ENCODE results near the gene PXDN.

DNA sequence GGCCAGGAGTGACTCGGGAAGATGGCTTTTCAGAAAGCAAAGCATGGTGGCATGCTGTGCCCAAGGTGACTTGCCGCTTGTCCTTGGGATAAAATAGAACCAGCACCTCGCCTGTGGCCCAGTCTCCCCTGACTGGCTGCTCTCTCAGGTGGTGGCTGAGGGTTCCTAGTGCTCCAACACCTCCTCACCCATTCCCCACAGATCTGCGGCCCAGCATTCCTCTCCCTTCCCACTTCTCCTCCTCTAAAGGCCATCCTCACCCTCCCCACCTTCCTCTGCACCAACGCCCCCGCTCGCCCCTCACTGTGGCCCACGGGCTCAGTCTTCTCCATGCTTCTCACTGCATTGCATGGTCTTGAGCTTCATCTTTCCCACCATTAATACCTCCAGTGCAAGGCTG is 132.4 kb downstream of the PXDN start:
- TF ChIP-seq, protein P1, sequence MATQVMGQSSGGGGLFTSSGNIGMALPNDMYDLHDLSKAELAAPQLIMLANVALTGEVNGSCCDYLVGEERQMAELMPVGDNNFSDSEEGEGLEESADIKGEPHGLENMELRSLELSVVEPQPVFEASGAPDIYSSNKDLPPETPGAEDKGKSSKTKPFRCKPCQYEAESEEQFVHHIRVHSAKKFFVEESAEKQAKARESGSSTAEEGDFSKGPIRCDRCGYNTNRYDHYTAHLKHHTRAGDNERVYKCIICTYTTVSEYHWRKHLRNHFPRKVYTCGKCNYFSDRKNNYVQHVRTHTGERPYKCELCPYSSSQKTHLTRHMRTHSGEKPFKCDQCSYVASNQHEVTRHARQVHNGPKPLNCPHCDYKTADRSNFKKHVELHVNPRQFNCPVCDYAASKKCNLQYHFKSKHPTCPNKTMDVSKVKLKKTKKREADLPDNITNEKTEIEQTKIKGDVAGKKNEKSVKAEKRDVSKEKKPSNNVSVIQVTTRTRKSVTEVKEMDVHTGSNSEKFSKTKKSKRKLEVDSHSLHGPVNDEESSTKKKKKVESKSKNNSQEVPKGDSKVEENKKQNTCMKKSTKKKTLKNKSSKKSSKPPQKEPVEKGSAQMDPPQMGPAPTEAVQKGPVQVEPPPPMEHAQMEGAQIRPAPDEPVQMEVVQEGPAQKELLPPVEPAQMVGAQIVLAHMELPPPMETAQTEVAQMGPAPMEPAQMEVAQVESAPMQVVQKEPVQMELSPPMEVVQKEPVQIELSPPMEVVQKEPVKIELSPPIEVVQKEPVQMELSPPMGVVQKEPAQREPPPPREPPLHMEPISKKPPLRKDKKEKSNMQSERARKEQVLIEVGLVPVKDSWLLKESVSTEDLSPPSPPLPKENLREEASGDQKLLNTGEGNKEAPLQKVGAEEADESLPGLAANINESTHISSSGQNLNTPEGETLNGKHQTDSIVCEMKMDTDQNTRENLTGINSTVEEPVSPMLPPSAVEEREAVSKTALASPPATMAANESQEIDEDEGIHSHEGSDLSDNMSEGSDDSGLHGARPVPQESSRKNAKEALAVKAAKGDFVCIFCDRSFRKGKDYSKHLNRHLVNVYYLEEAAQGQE (IDR thresholded peaks at IDR 0.05; ENCODE audit: low read depth, low read length) = no peak
- TF ChIP-seq ZBTB33 (IDR thresholded peaks at IDR 0.05) = no peak

All from GM12878 (cell line).